NCI-H510A (cell line): ENCODE data around the gene RPL41.
"Not testable (repeated sequence)": the region's sequence is repeated elsewhere in the genome, so short reads cannot be mapped to it uniquely, and the experiment has no call there.

Experiments
- DNase-seq: peaks from one replicate; lab custom pipeline; 2025; lab: John Stamatoyannopoulos, UW

RPL41 gene

GRCh38 chr12:56103066-56103711 lies 13.2 kb upstream of the RPL41 start:
- DNase-seq = no peak

GRCh38 chr12:56103823-56104108 lies 12.7 kb upstream of the RPL41 start:
- DNase-seq = no peak

GRCh38 chr12:56104109-56104814 lies 12.2 kb upstream of the RPL41 start, which contains the start of gene PA2G4:
TSS of gene PA2G4 (plus strand) at chr12:56104559. CDS start at chr12:56104738, 179 bp downstream.
- peak; percentile 98 for DNase-seq

GRCh38 chr12:56104815-56105608 lies 11.4 kb upstream of the RPL41 start:
- no peak for DNase-seq

GRCh38 chr12:56105609-56105902 lies 10.9 kb upstream of the RPL41 start:
- no peak for DNase-seq

- DNase-seq = no peak
Measured at GRCh38 chr12:56107242-56107641, 9.2 kb upstream of the RPL41 start.

- DNase-seq = no peak
Measured at GRCh38 chr12:56110571-56110970, 5.9 kb upstream of the RPL41 start.

GRCh38 chr12:56114084-56114483 lies 2.3 kb upstream of the RPL41 start:
- DNase-seq = no peak

GRCh38 chr12:56115329-56115728 lies 1.1 kb upstream of the RPL41 start:
- no peak for DNase-seq

- not testable (repeated sequence) for DNase-seq
Measured at GRCh38 chr12:56117082-56117706, 761 bp downstream of the RPL41 start.

GRCh38 chr12:56117778-56118687 lies 1.6 kb downstream of the RPL41 start, which contains the start of gene ZC3H10:
TSS of gene ZC3H10 (plus strand) at chr12:56118266. CDS start at chr12:56120563, 2,297 bp downstream.
- DNase-seq = peak; percentile 98

GRCh38 chr12:56118688-56119357 lies 2.4 kb downstream of the RPL41 start:
- no peak for DNase-seq

- peak; percentile 57 for DNase-seq
Measured at GRCh38 chr12:56119361-56119796, 2.9 kb downstream of the RPL41 start.

GRCh38 chr12:56120158-56120846 lies 3.9 kb downstream of the RPL41 start:
- DNase-seq = no peak

- DNase-seq = no peak
Measured at GRCh38 chr12:56121204-56121870, 4.9 kb downstream of the RPL41 start.

- peak; percentile 21 for DNase-seq
Measured at GRCh38 chr12:56122637-56123036, 6.2 kb downstream of the RPL41 start.

- DNase-seq = no peak
Measured at GRCh38 chr12:56124133-56124532, 7.7 kb downstream of the RPL41 start.

- DNase-seq = no peak
Measured at GRCh38 chr12:56126732-56127239, 10.4 kb downstream of the RPL41 start.

GRCh38 chr12:56127485-56127887 lies 11.1 kb downstream of the RPL41 start:
- DNase-seq = no peak
